Measurements from ENCODE around the gene B3GLCT. TPM values are rescaled to one million over a fixed set of nuclear protein-coding genes. Genes with fewer than 3 reads are reported as not detected.

B3GLCT gene
- total and polyA plus RNA-seq, 4 donors: 1.5 to 3.6 (median 2.2) TPM

GRCh38 chr13:31223215-31223614, 23.4 kb downstream of the B3GLCT start:
- no peaks in the 10 kb centered on the region for H3K27me3 ChIP-seq (ENCODE audit: control insufficient read depth in 4 of 4, insufficient read depth in 4 of 4, low read length in 3 of 4)
- H3K36me3 ChIP-seq (ENCODE audit: control insufficient read depth in 4 of 4, insufficient read depth in 3 of 4, low read depth in 1 of 4, low read length in 3 of 4): peaks cover 0 to 1% (median 0%) of the 10 kb centered on the region in 4 donors
- no peaks in the 10 kb centered on the region for H3K9me3 ChIP-seq (ENCODE audit: control insufficient read depth in 4 of 4, low read length in 3 of 4)
- H3K4me1 ChIP-seq (ENCODE audit: control insufficient read depth in 4 of 4, insufficient read depth in 4 of 4, low read length in 3 of 4): no peaks in the 10 kb centered on the region
- no peak overlapping the region for H3K9ac ChIP-seq (ENCODE audit: low read depth in 1 of 2, low read length in 2 of 2)
- no peak for TF ChIP-seq TAF1 (conservative IDR thresholded peaks at IDR 0.05)
- H3K27ac ChIP-seq (ENCODE audit: low read depth in 1 of 2, low read length in 2 of 2): no peak overlapping the region
- no peak overlapping the region for H3K4me3 ChIP-seq (ENCODE audit: low read depth in 1 of 3, low read length in 3 of 3)
- no peak for DNase-seq (ENCODE audit: low spot score)
- 91% methylated on average over 7 of the region's 7 CpGs for WGBS

- Histone ChIP-seq H3K36me3 (ENCODE audit: control insufficient read depth in 4 of 4, insufficient read depth in 3 of 4, low read depth in 1 of 4, low read length in 3 of 4) (peaks cover 0 to 1% (median 0%) of the 10 kb centered on the region in 4 donors), H3K27me3 (ENCODE audit: control insufficient read depth in 4 of 4, insufficient read depth in 4 of 4, low read length in 3 of 4) (no peaks in the 10 kb centered on the region), H3K27ac (ENCODE audit: low read depth in 1 of 2, low read length in 2 of 2) (no peak overlapping the region), H3K4me1 (ENCODE audit: control insufficient read depth in 4 of 4, insufficient read depth in 4 of 4, low read length in 3 of 4) (no peaks in the 10 kb centered on the region), H3K9me3 (ENCODE audit: control insufficient read depth in 4 of 4, low read length in 3 of 4) (no peaks in the 10 kb centered on the region), H3K4me3 (ENCODE audit: low read depth in 1 of 3, low read length in 3 of 3) (no peak overlapping the region), H3K9ac (ENCODE audit: low read depth in 1 of 2, low read length in 2 of 2) (no peak overlapping the region)
- TF ChIP-seq HNF4G (IDR thresholded peaks at IDR 0.05) (no peak), SP1 (IDR thresholded peaks at IDR 0.05) (peak; percentile 15), NR2F2 (IDR thresholded peaks at IDR 0.05) (peak; percentile 62), TAF1 (conservative IDR thresholded peaks at IDR 0.05) (no peak)
- WGBS: 86% methylated on average over 2 of the region's 2 CpGs
- DNase-seq (ENCODE audit: low spot score): no peak
These were observed 23.9 kb downstream of the B3GLCT start for GRCh38 chr13:31223640-31224039.

- DNase-seq (ENCODE audit: low spot score): no peak
- H3K27ac ChIP-seq (ENCODE audit: low read depth in 1 of 2, low read length in 2 of 2): no peak overlapping the region
These were observed 24.4 kb downstream of the B3GLCT start for GRCh38 chr13:31224174-31224669.

More at GRCh38 chr13:31224174-31224669, 24.4 kb downstream of the B3GLCT start:
- H3K27me3 ChIP-seq (ENCODE audit: control insufficient read depth in 4 of 4, insufficient read depth in 4 of 4, low read length in 3 of 4): no peaks in the 10 kb centered on the region
- no peak overlapping the region for H3K9ac ChIP-seq (ENCODE audit: low read depth in 1 of 2, low read length in 2 of 2)
- no peak overlapping the region for H3K4me3 ChIP-seq (ENCODE audit: low read depth in 1 of 3, low read length in 3 of 3)
- no peaks in the 10 kb centered on the region for H3K9me3 ChIP-seq (ENCODE audit: control insufficient read depth in 4 of 4, low read length in 3 of 4)
- no peaks in the 10 kb centered on the region for H3K4me1 ChIP-seq (ENCODE audit: control insufficient read depth in 4 of 4, insufficient read depth in 4 of 4, low read length in 3 of 4)
- no peak for TF ChIP-seq YY1 (IDR thresholded peaks at IDR 0.05)
- no peak for TF ChIP-seq FOXA2 (IDR thresholded peaks at IDR 0.05)
- TF ChIP-seq REST (IDR thresholded peaks at IDR 0.05): no peak
- no peak for TF ChIP-seq FOXA1 (IDR thresholded peaks at IDR 0.05)
- TF ChIP-seq ZBTB33 (IDR thresholded peaks at IDR 0.05): no peak
- no peak for TF ChIP-seq JUND (IDR thresholded peaks at IDR 0.05)
- TF ChIP-seq MAX (IDR thresholded peaks at IDR 0.05): no peak
- no peak for TF ChIP-seq GABPA (IDR thresholded peaks at IDR 0.05 in 1 of 2, conservative IDR thresholded peaks at IDR 0.05 in 1 of 2)
- no peak for TF ChIP-seq RXRA (IDR thresholded peaks at IDR 0.05)
- peaks cover 0 to 1% (median 0%) of the 10 kb centered on the region in 4 donors for H3K36me3 ChIP-seq (ENCODE audit: control insufficient read depth in 4 of 4, insufficient read depth in 3 of 4, low read depth in 1 of 4, low read length in 3 of 4)
- 93% methylated on average over 5 of the region's 5 CpGs for WGBS

All from liver (tissue), 9 donors.